ENCODE results near the gene TCF3. TPM values are rescaled to one million over a fixed set of nuclear protein-coding genes. Genes with fewer than 3 reads are reported as not detected.

The TCF3 gene
- total RNA-seq (2013; cell fraction: nucleolus; rRNA removed) = 89.3 and 101 TPM in 2 replicates
- total RNA-seq (2014; rRNA removed) = 147 and 165 TPM in 2 replicates
- 65.3 and 81.4 TPM in 2 replicates for total RNA-seq (2014; rRNA removed; fragmentation: Illumina TruSeq; extraction: Trizol)
- 262 and 282 TPM in 2 replicates for total RNA-seq (2021)
- 129 TPM for polyA plus RNA-seq (2011; ENCODE audit: low read depth)
- polyA plus RNA-seq (2011; rRNA removed) = 52.4 and 65.0 TPM in 2 replicates
- polyA plus RNA-seq (2011; cell fraction: cytosol; rRNA removed) = 82.5 and 151 TPM in 2 replicates
- 292 and 390 TPM in 2 replicates for polyA plus RNA-seq (2011; cell fraction: nucleus; rRNA removed)
- polyA plus RNA-seq (2012) = 223 and 266 TPM in 2 replicates
- polyA plus RNA-seq (2014; fragmentation: Illumina TruSeq; extraction: Trizol) = 32.7 and 76.5 TPM in 2 replicates
- polyA plus RNA-seq (2014; fragmentation: Nextera tagmentation; extraction: Ambion mirVana) = 10 to 100 TPM in 1 of 2 experiments, 1 to 10 TPM in 1; 6.7 to 24.0 TPM
- polyA plus RNA-seq (2014; rRNA removed) = 191 and 239 TPM in 2 replicates
- polyA plus RNA-seq (2016; fragmentation: Nextera tagmentation; extraction: Ambion mirVana) = 10 to 100 TPM; 50.6 to 58.3 TPM
- 24.4 and 53.7 TPM in 2 replicates for polyA minus RNA-seq (2011; rRNA and poly(A)+ RNA removed)
- polyA minus RNA-seq (2011; cell fraction: cytosol; rRNA and poly(A)+ RNA removed) = 50.1 and 67.3 TPM in 2 replicates
- polyA minus RNA-seq (2011; cell fraction: nucleus; rRNA and poly(A)+ RNA removed) = 29.3 and 52.0 TPM in 2 replicates
- percentile 79 among the genes with signal in this experiment for Bru-seq, nascent RNA
- percentile 94 among the genes with signal in this experiment for BruChase-seq, experiment 1, labeled RNA remaining after a 6-hour chase
- percentile 88 among the genes with signal in this experiment for BruChase-seq, experiment 2, labeled RNA remaining after a 2-hour chase
- long read RNA-seq, experiment 1, full-length matches to known transcripts = 2 of 19 reads
- long read RNA-seq, experiment 1, partial matches to known transcripts = 8 of 19 reads
- long read RNA-seq, experiment 1, other reads (novel, unspliced or antisense) = 9 of 19 reads
- long read RNA-seq, experiment 2, partial matches to known transcripts = 2 of 14 reads
- long read RNA-seq, experiment 2, other reads (novel, unspliced or antisense) = 12 of 14 reads

- Histone ChIP-seq H4K20me1 (ENCODE audit: control insufficient read depth, insufficient read depth) (no peaks in the 10 kb centered on the region), H3K79me2 (ENCODE audit: control insufficient read depth, insufficient read depth, low read length) (peaks cover 43% of the 10 kb centered on the region), H3K4me1 (ENCODE audit: control insufficient read depth, insufficient read depth, low read length) (peaks cover 23% of the 10 kb centered on the region), H3K4me2 (ENCODE audit: control insufficient read depth, insufficient read depth) (peak within 1 kb of the TSS; percentile 73; the same call in 1 of the 2 replicates), H3K9me3 (replicated peaks; ENCODE audit: control insufficient read depth, insufficient read depth, low read length) (no peaks in the 10 kb centered on the region), H3K27ac (ENCODE audit: control insufficient read depth, insufficient read depth) (peak within 1 kb of the TSS; percentile 100), H3K4me3 (peak within 1 kb of the TSS; percentile 91), H2AFZ (ENCODE audit: control insufficient read depth, low read depth, low read length) (peak within 1 kb of the TSS; percentile 98), H3K9ac (ENCODE audit: control insufficient read depth, insufficient read depth, low read length) (peak within 1 kb of the TSS; percentile 97), H3K36me3 (ENCODE audit: control insufficient read depth in 2 of 2, insufficient read depth in 2 of 2, low read length in 1 of 2) (peaks cover 0 to 3% of the 10 kb centered on the region in 2 experiments; a peak in 3 of 4 replicates), H3K27me3 (replicated peaks in 1 of 2; ENCODE audit: control insufficient read depth in 2 of 2, insufficient read depth in 2 of 2, low read length in 1 of 2) (no peaks in the 10 kb centered on the region)
- ATAC-seq = peak; percentile 76
- RAD21 ChIA-PET (ENCODE audit: unreplicated experiment) = interaction anchor here (0.8 to 2.5 kb wide), 4 partner anchors 9 to 62 kb away, joined by 3 to 6 read pairs (median 4); no protein-coding TSS in a partner anchor
- FAIRE-seq = peak; percentile 99
- POLR2A ChIA-PET = interaction anchor here (0.5 to 2.7 kb wide), 7 partner anchors 9 to 106 kb away, joined by 3 to 13 read pairs (median 7); partner anchors contain the start of genes MBD3 and UQCR11
- intact Hi-C loops (cut with micrococcal nuclease; ENCODE audit: unreplicated experiment) = no loop called here
- SMC1A ChIA-PET (ENCODE audit: uncharacterized antibody, unreplicated experiment) = interaction anchor here (0.6 to 1.9 kb wide), 4 partner anchors 9 to 60 kb away, joined by 3 to 7 read pairs (median 5); partner anchors contain the start of gene MBD3
- CTCF ChIA-PET = interaction anchor here (0.9 to 1.2 kb wide), 3 partner anchors 9 to 20 kb away, joined by 3 to 4 read pairs (median 4); no protein-coding TSS in a partner anchor
- peak; percentile 95 for DNase-seq (ENCODE audit: low read depth, low spot score)
- WGBS (ENCODE audit: insufficient coverage, insufficient replicate concordance, low lambda C conversion rate, missing lambda C conversion rate) = under 1% methylated on average over 66 of the region's 107 CpGs
- TSS peak; percentile 94 for BruUV-seq (replicated peaks)
- in situ Hi-C loops (cut with MboI) = no loop called here
- TF ChIP-seq CBX3 (IDR thresholded peaks at IDR 0.05; ENCODE audit: borderline replicate concordance, low read depth) = no peak
- TF ChIP-seq SIN3A (IDR thresholded peaks at IDR 0.05; ENCODE audit: low read depth, low read length) = peak; percentile 70; the same call in 1 of the 2 replicates
- no peak for TF ChIP-seq ZBTB4 (CRISPR knock-in tag; IDR thresholded peaks at IDR 0.05)
- TF ChIP-seq BHLHE40 (IDR thresholded peaks at IDR 0.05; ENCODE audit: borderline replicate concordance in 1 of 2, low read depth in 2 of 2, low read length in 1 of 2) = peak in 1 of 2 experiments; percentile 90; a peak in 2 of 4 replicates
- no peak for TF ChIP-seq TBL1XR1 (IDR thresholded peaks at IDR 0.05; ENCODE audit: low read depth, low read length)
- TF ChIP-seq PAX8 (IDR thresholded peaks at IDR 0.05) = no peak
- peak; percentile 96 for TF ChIP-seq NBN (IDR thresholded peaks at IDR 0.05)
- peak; percentile 94; the same call in 1 of the 2 replicates for TF ChIP-seq RB1 (IDR thresholded peaks at IDR 0.05; ENCODE audit: borderline replicate concordance)
- TF ChIP-seq RELB (IDR thresholded peaks at IDR 0.05; ENCODE audit: low read depth) = peak; percentile 92
- TF ChIP-seq POLR2AphosphoS5 (IDR thresholded peaks at IDR 0.05; ENCODE audit: low read length) = 0 out of 2 replicates have a peak, but pooled peaks have one; percentile 39
- TF ChIP-seq YY1 (IDR thresholded peaks at IDR 0.05; ENCODE audit: low read depth, low read length) = peak; percentile 47; the same call in 1 of the 2 replicates
- TF ChIP-seq POU2F2 (IDR thresholded peaks at IDR 0.05; ENCODE audit: borderline replicate concordance, low read depth, low read length) = peak; percentile 36; the same call in 1 of the 3 replicates
- TF ChIP-seq ZNF217 (IDR thresholded peaks at IDR 0.05) = peak; percentile 94; the same call in 1 of the 2 replicates
Observed at GRCh38 chr19:1652471-1653299, at the start of gene TCF3. TSS of gene TCF3 (minus strand) at chr19:1652615. CDS start at chr19:1650248, 2,367 bp downstream.

All from GM12878 (cell line).